K562 (cell line): ENCODE measurements around the gene MRPL22. TPM values are rescaled to one million over a fixed set of nuclear protein-coding genes. Genes with fewer than 3 reads are reported as not detected.

Experiments used
- ATAC-seq: fragments of 200-7000 bp; cut with Tn5 transposase; 3 replicates; pipeline ENCODE4 v1.9.1; 2020; ENCODE audit warnings: moderate library complexity
- BruUV-seq: library from RNA; stranded (reverse); fragments of 400-500 nt; replicated peaks from 2 replicates; lab custom pipeline; 2021; lab: Mats Ljungman, UMichigan
- CTCF ChIA-PET: fragments of 300-600 bp; formaldehyde crosslinking; extraction: SDS; loops from one replicate; lab custom pipeline; 2021; ENCODE audit warnings: low intra/inter-chr PET ratio; lab: Yijun Ruan, JAX
- POLR2A ChIA-PET: fragments of 300-600, 350-650 bp; sonication (Branson Sonifier 250); formaldehyde crosslinking; extraction: SDS; loops from one replicate; lab custom pipeline; 2021; ENCODE audit warnings: antibody characterized with exemption, inconsistent platforms; lab: Yijun Ruan, JAX
- DNase-seq, 4 experiments: peaks; one replicate each; pipeline versions ENCODE4 v3.0.0 to v3.0.0-alpha.2; 2011 to 2018; ENCODE audit warnings: low spot score in 3 of 4, mixed read lengths in 3 of 4; ENCODE audit errors: extremely low read depth in 1 of 4
- FAIRE-seq: peaks from 2 replicates; lab custom pipeline; 2011; peaks lifted over from hg19 to GRCh38; lab: Jason Lieb, UNC
- H2AFZ ChIP-seq: 2 replicates; pipeline ENCODE4 v1.6.0; 2011; ENCODE audit warnings: low read depth, low read length, control low read depth, inconsistent platforms
- H3K27ac ChIP-seq: fragments of 200-600 bp; 3 replicates; pipeline ENCODE4 v1.8.0; 2011; ENCODE audit warnings: low read depth, mild to moderate bottlenecking, control low read depth, inconsistent platforms, low read length, moderate library complexity, mixed read lengths; ENCODE audit errors: extremely low read depth
- H3K27me3 ChIP-seq, 2 experiments: fragments of 300-600 bp in 1 of 2; 2 replicates in 1 of 2; 3 replicates in 1 of 2; pipeline versions ENCODE4 v1.6.0 to v1.8.0; 2011; ENCODE audit warnings: inconsistent platforms in 2 of 2, low read length in 2 of 2, mild to moderate bottlenecking in 1 of 2, mixed read lengths in 1 of 2, moderate library complexity in 1 of 2; ENCODE audit not compliant: control insufficient read depth in 2 of 2, insufficient read depth in 2 of 2
- H3K36me3 ChIP-seq: fragments of 300-600 bp; 3 replicates; pipeline ENCODE4 v1.8.0; 2011; ENCODE audit warnings: mild to moderate bottlenecking, low read length, inconsistent platforms; ENCODE audit not compliant: control insufficient read depth, insufficient read depth
- H3K4me1 ChIP-seq, 2 experiments: fragments of 200-600 bp in 1 of 2; replicated peaks in 1 of 2; 2 replicates in 1 of 2; 3 replicates in 1 of 2; pipeline versions ENCODE4 v1.5.1 to v1.8.0; 2011; ENCODE audit warnings: inconsistent platforms in 2 of 2, low read length in 2 of 2, mild to moderate bottlenecking in 1 of 2, mixed read lengths in 1 of 2, moderate library complexity in 1 of 2; ENCODE audit not compliant: control insufficient read depth in 2 of 2, insufficient read depth in 2 of 2
- H3K4me2 ChIP-seq: 2 replicates; pipeline ENCODE4 v1.6.1; 2011; ENCODE audit warnings: low read length, control low read depth, inconsistent platforms, mixed read lengths; ENCODE audit not compliant: insufficient read depth
- H3K4me3 ChIP-seq: fragments of 200-600 bp; sonication (generic), shearing (Covaris generic); 2 replicates; pipeline ENCODE4 v1.5.1; 2016; ENCODE audit warnings: control low read depth, inconsistent platforms
- H3K79me2 ChIP-seq: fragments of 200-600 bp; 3 replicates; pipeline ENCODE4 v1.8.0; 2011; ENCODE audit warnings: low read length, inconsistent platforms; ENCODE audit not compliant: control insufficient read depth, insufficient read depth
- H3K9ac ChIP-seq, 2 experiments: 2 replicates each; pipeline versions ENCODE4 v1.6.0 to v1.6.1; 2011; ENCODE audit warnings: low read depth in 2 of 2, low read length in 2 of 2, control low read depth in 1 of 2, inconsistent platforms in 1 of 2, mild to moderate bottlenecking in 1 of 2, mixed read lengths in 1 of 2; ENCODE audit not compliant: insufficient read depth in 1 of 2
- H3K9me1 ChIP-seq: one replicate; pipeline ENCODE4 v1.6.0; 2011; ENCODE audit warnings: inconsistent platforms, mild to moderate bottlenecking, low read length, moderate library complexity; ENCODE audit not compliant: control insufficient read depth, insufficient read depth
- H3K9me3 ChIP-seq: replicated peaks from 2 replicates; pipeline ENCODE4 v1.5.1; 2011; ENCODE audit warnings: low read depth, low read length, inconsistent platforms; ENCODE audit not compliant: control insufficient read depth, insufficient read depth
- H4K20me1 ChIP-seq: replicated peaks from 2 replicates; pipeline ENCODE4 v1.6.1; 2011; ENCODE audit warnings: low read length, inconsistent platforms, mixed read lengths; ENCODE audit not compliant: control insufficient read depth, insufficient read depth
- ARID1B ChIP-seq: fragments of 450-650 bp; IDR thresholded peaks from 2 replicates; pipeline ENCODE4 v1.6.1; 2016; ENCODE audit warnings: antibody characterized with exemption, mild to moderate bottlenecking, inconsistent platforms
- BDP1 ChIP-seq: IDR thresholded peaks from 3 replicates; pipeline ENCODE4 v1.6.1; 2011; ENCODE audit not compliant: insufficient read length, insufficient read depth
- ETS2 ChIP-seq: IDR thresholded peaks from 2 replicates; pipeline ENCODE4 v1.6.1; 2016; ENCODE audit warnings: borderline replicate concordance, missing genetic modification characterization, mild to moderate bottlenecking, moderate library complexity, missing compliant biosample characterization; ENCODE audit not compliant: poor library complexity, severe bottlenecking
- NR2C1 ChIP-seq, 2 experiments: fragments of 450-650 bp; IDR thresholded peaks; 2 replicates each; pipeline ENCODE4 v1.6.1; 2017; ENCODE audit warnings: mild to moderate bottlenecking in 2 of 2, antibody characterized with exemption in 1 of 2, inconsistent platforms in 1 of 2, missing compliant biosample characterization in 1 of 2, missing genetic modification characterization in 1 of 2
- ZKSCAN3 ChIP-seq: fragments of 250-450 bp; sonication (Bioruptor Pico); IDR thresholded peaks from 2 replicates; pipeline ENCODE4 v1.4.0; 2020
- ZNF124 ChIP-seq: sonication (generic); formaldehyde crosslinking; IDR thresholded peaks from 2 replicates; pipeline ENCODE4 v1.8.1; 2022; ENCODE audit warnings: missing genetic modification reagents
- ZNF232 ChIP-seq: sonication (generic); formaldehyde crosslinking; IDR thresholded peaks from 2 replicates; pipeline ENCODE4 v1.8.0; 2022; ENCODE audit warnings: mild to moderate bottlenecking, missing genetic modification reagents
- ZNF239 ChIP-seq: fragments of 250-450 bp; sonication (Bioruptor Pico); IDR thresholded peaks from 2 replicates; pipeline ENCODE4 v1.4.0; 2020; ENCODE audit warnings: mild to moderate bottlenecking
- WGBS: fragments of 100-300 bp; shearing (Covaris generic); methylation state at CpG from one replicate; pipeline ENCODE4 v1.1.6; 2016; ENCODE audit warnings: low coverage, mixed read lengths; ENCODE audit not compliant: insufficient coverage; ENCODE audit errors: missing lambda C conversion rate; 5-methylcytosine and 5-hydroxymethylcytosine counted together
- in situ Hi-C: fragments of 300-500 bp; cut with MboI; formaldehyde crosslinking; loops from 4 replicates; pipeline ENCODE4 v1.15.0; 2018; ENCODE audit warnings: inconsistent platforms, mixed read lengths
- intact Hi-C: fragments of 100-400 bp; cut with micrococcal nuclease; formaldehyde crosslinking; loops from 2 replicates; pipeline ENCODE4 v1.14.2; 2022
- polyA plus RNA-seq, 8 experiments: library from polyadenylated mRNA; depleted of rRNA in 4 of 8; stranded (reverse) in 5 of 8; unstranded in 3 of 8; fragments of >200 nt; fragmentation: Nextera tagmentation in 2 of 8; fragmentation: Illumina TruSeq in 1 of 8; extraction: Ambion mirVana in 2 of 8; extraction: Trizol in 1 of 8; gene quantifications; 2 replicates each; pipeline versions ENCODE4 v1.2.1 to v1.2.3, GENCODE V29; 2011 to 2014; ENCODE audit warnings: inconsistent platforms in 1 of 8, missing spikeins in 1 of 8
- total RNA-seq, 7 experiments: library from RNA; depleted of rRNA in 6 of 7; stranded (reverse); fragments of >200 nt in 6 of 7; fragmentation: Illumina TruSeq in 2 of 7; extraction: Trizol in 2 of 7; gene quantifications; 2 replicates each; pipeline versions ENCODE4 v1.2.1 to v1.2.3, GENCODE V29; 2011 to 2021; ENCODE audit warnings: low replicate concordance in 1 of 7
- TF ChIP-seq, protein P1 (sequence below): fragments of 450-650 bp; conservative IDR thresholded peaks from 2 replicates; pipeline ENCODE4 v1.6.1; 2016; ENCODE audit warnings: missing genetic modification characterization, low read depth, mild to moderate bottlenecking, missing compliant biosample characterization, moderate library complexity
- TF ChIP-seq, protein P2 (sequence below): sonication (generic); formaldehyde crosslinking; IDR thresholded peaks from 2 replicates; pipeline ENCODE4 v1.8.0; 2022; ENCODE audit warnings: missing genetic modification reagents, mild to moderate bottlenecking, borderline replicate concordance

MRPL22 gene
- total and polyA plus RNA-seq, 9 of the 15 experiments (the other 6 are each of a cell fraction or from before 2014, with no cell fraction given) = 41.1 to 424 (median 102) TPM

DNA sequence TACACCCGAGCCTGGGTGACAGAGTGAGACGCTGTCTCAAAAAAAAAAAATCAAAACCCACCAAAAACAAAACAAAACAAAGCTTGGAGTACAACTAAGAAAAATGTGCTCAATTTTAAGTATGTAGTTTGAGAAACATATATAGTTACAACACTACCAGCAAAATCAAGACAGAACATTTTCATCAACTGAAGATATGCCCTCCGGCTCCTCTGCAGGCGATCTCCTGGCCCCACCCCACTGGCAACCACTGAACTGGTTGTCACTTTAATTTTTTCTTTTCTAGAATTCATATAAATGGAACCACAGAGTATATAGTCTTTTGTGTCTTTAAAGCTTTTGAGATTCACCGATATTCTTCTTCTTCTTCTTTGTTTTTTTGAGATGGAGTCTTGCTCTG is 47.5 kb upstream of the MRPL22 start:
- no peak for ATAC-seq
- Histone ChIP-seq H3K9me1 (no peaks in the 10 kb centered on the region), H3K4me3 (no peak overlapping the region), H3K27me3 (no peaks in the 10 kb centered on the region), H3K79me2 (no peaks in the 10 kb centered on the region), H4K20me1 (no peaks in the 10 kb centered on the region), H3K4me1 (no peaks in the 10 kb centered on the region), H2AFZ (no peak overlapping the region), H3K27ac (no peak overlapping the region), H3K9me3 (no peaks in the 10 kb centered on the region; the same call in 1 of the 2 replicates), H3K4me2 (no peak overlapping the region), H3K36me3 (peaks cover 92% of the 10 kb centered on the region), H3K9ac (no peak overlapping the region)
- in situ Hi-C loops = no loop called here
- WGBS = 98% methylated on average over 5 of the region's 5 CpGs
- no peak for DNase-seq
- TF ChIP-seq, protein P1, sequence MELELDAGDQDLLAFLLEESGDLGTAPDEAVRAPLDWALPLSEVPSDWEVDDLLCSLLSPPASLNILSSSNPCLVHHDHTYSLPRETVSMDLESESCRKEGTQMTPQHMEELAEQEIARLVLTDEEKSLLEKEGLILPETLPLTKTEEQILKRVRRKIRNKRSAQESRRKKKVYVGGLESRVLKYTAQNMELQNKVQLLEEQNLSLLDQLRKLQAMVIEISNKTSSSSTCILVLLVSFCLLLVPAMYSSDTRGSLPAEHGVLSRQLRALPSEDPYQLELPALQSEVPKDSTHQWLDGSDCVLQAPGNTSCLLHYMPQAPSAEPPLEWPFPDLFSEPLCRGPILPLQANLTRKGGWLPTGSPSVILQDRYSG (tag) = no peak
- TF ChIP-seq ARID1B = no peak
- no peak for TF ChIP-seq ZKSCAN3
- TF ChIP-seq ETS2 (tag) = no peak
- no peak for TF ChIP-seq ZNF124
- no peak for TF ChIP-seq BDP1
- TF ChIP-seq ZNF239 (CRISPR knock-in tag) = no peak
- TF ChIP-seq, protein P2, sequence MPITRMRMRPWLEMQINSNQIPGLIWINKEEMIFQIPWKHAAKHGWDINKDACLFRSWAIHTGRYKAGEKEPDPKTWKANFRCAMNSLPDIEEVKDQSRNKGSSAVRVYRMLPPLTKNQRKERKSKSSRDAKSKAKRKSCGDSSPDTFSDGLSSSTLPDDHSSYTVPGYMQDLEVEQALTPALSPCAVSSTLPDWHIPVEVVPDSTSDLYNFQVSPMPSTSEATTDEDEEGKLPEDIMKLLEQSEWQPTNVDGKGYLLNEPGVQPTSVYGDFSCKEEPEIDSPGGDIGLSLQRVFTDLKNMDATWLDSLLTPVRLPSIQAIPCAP (CRISPR knock-in tag) = no peak
- no peak for TF ChIP-seq NR2C1 (IDR thresholded peaks at IDR 0.05)
- TF ChIP-seq NR2C1 (tag; IDR thresholded peaks at IDR 0.05) = no peak
- no peak for TF ChIP-seq ZNF232 (CRISPR knock-in tag)
- no peak for FAIRE-seq
- intact Hi-C loops = no loop called here
- no TSS peak for BruUV-seq
- POLR2A ChIA-PET = interaction anchor here (1.2 to 1.4 kb wide), 2 partner anchors 11 to 16 kb away, joined by 3 read pairs; no protein-coding TSS in a partner anchor
- CTCF ChIA-PET = no interaction called here
